Ectodermal cell (in vitro differentiated cells): ENCODE results near the gene MYLK.

Experiments used
- H3K27ac ChIP-seq: 2 replicates; pipeline ENCODE4 v1.7.0; 2013; ENCODE audit warnings: mild to moderate bottlenecking, low read depth, low read length; ENCODE audit not compliant: insufficient read depth, poor library complexity, severe bottlenecking
- H3K27me3 ChIP-seq: 2 replicates; pipeline ENCODE4 v1.7.0; 2013; ENCODE audit warnings: mild to moderate bottlenecking, low read length; ENCODE audit not compliant: insufficient read depth, control insufficient read depth, poor library complexity, severe bottlenecking
- H3K36me3 ChIP-seq: one replicate; pipeline ENCODE4 v1.7.0; 2013; ENCODE audit warnings: low read length; ENCODE audit not compliant: control insufficient read depth, insufficient read depth
- H3K4me1 ChIP-seq: one replicate; pipeline ENCODE4 v1.7.0; 2013; ENCODE audit warnings: low read length; ENCODE audit not compliant: control insufficient read depth, insufficient read depth
- H3K4me3 ChIP-seq: 2 replicates; pipeline ENCODE4 v1.7.0; 2013; ENCODE audit warnings: low read depth, low read length, control low read depth; ENCODE audit not compliant: insufficient read depth
- H3K9me3 ChIP-seq: 2 replicates; pipeline ENCODE4 v1.7.0; 2013; ENCODE audit warnings: mild to moderate bottlenecking, low read length, moderate library complexity; ENCODE audit not compliant: control insufficient read depth
- WGBS, 2 experiments: methylation state at CpG; one replicate each; pipeline ENCODE4 v1.1.7; 2013; ENCODE audit warnings: missing lambda C conversion rate in 2 of 2; 5-methylcytosine and 5-hydroxymethylcytosine counted together

MYLK gene

DNA sequence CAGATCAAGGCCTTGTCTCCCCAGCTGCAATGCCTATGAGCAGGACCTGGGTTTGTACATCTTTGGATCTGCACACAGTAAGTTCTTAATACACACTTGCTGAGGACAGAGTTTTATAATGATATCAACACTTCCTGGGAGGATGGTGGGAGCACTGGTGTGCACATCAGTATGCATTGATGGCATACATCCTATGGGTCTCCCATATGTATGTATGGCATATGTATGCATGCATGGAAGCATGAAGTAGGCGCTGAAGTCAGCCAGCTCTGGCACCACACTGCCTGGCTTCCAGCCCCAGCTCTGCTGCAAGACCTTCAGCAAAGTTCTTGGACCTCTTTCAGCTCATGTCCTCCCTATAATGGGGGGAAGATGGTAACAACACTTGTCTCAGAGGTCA, 68.2 kb downstream of the MYLK start:
- no peaks in the 10 kb centered on the region for H3K4me1 ChIP-seq
- no peak overlapping the region for H3K4me3 ChIP-seq
- no peaks in the 10 kb centered on the region for H3K9me3 ChIP-seq
- 96 to 100% methylated on average over 1 of the region's 1 CpG for WGBS, 2 experiments
- H3K27me3 ChIP-seq = no peaks in the 10 kb centered on the region
- no peak overlapping the region for H3K27ac ChIP-seq
- no peaks in the 10 kb centered on the region for H3K36me3 ChIP-seq

DNA sequence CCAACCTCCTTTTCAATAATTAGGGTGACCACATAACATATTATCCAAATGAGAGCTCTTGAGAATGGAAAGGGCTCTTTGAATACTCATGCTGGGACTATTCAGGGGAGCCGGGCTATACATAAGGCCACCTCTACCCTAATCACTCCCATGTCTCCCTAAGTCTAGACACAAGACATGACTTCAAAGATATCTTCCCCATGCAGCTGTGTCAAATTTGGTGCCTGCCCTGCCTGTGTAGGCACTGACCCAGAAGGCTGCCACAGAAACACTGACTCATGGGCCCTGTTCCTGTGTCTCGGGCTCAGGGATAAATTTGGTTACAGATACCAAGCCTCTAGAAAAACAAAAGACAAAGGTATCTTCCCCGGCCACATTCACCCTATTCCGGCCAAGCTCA, 70.3 kb downstream of the MYLK start:
- H3K9me3 ChIP-seq = no peaks in the 10 kb centered on the region
- H3K27ac ChIP-seq = no peak overlapping the region
- 91 to 93% methylated on average over 4 of the region's 4 CpGs for WGBS, 2 experiments
- H3K36me3 ChIP-seq = no peaks in the 10 kb centered on the region
- no peak overlapping the region for H3K4me3 ChIP-seq
- no peaks in the 10 kb centered on the region for H3K27me3 ChIP-seq
- H3K4me1 ChIP-seq = no peaks in the 10 kb centered on the region

DNA sequence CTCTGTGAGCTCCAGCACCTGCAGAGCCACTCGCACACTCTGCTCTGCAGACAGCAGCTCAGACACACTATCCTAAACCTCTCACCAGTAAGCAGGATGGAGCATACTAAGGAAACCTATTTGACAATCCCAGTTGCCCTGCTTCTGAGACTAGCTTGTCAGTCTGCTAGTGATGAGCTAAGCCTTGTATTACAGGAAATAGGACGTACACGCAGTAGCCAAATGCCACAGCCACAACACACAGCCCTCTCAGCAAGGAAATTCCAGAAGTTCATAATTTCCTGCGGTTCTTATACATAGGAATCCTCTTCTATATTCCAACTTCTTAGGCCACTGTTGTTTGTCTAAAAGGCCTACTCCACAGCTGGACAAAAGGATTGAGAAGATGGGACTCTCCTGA, 74.5 kb downstream of the MYLK start:
- Histone ChIP-seq H3K27ac (no peak overlapping the region), H3K9me3 (no peaks in the 10 kb centered on the region), H3K27me3 (no peaks in the 10 kb centered on the region), H3K36me3 (no peaks in the 10 kb centered on the region), H3K4me1 (no peaks in the 10 kb centered on the region), H3K4me3 (no peak overlapping the region)
- 94 to 99% methylated on average over 4 of the region's 4 CpGs for WGBS, 2 experiments

DNA sequence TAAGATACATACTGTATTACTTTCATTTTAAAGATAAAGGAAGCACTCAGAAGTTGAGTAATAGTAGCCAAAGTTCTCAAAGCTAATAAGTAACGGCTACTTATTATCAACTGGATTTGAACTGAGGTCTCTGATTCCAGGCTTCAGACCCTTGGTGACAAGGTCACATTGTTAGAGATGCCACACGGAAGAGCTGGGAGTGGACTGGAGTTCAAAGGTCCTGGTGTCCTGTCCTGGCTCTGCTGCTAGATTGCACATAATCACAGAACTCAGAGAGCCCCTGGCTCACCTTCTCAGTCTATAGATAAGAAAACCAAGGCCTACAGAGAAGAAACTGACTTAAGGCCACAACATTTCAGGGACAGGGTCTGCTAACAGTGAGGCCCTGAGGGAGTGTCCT, 75.3 kb downstream of the MYLK start:
- Histone ChIP-seq H3K9me3 (no peaks in the 10 kb centered on the region), H3K27me3 (no peaks in the 10 kb centered on the region), H3K4me1 (no peaks in the 10 kb centered on the region), H3K27ac (no peak overlapping the region), H3K36me3 (no peaks in the 10 kb centered on the region), H3K4me3 (no peak overlapping the region)
- WGBS, 2 experiments = 95 to 97% methylated on average over 2 of the region's 2 CpGs

DNA sequence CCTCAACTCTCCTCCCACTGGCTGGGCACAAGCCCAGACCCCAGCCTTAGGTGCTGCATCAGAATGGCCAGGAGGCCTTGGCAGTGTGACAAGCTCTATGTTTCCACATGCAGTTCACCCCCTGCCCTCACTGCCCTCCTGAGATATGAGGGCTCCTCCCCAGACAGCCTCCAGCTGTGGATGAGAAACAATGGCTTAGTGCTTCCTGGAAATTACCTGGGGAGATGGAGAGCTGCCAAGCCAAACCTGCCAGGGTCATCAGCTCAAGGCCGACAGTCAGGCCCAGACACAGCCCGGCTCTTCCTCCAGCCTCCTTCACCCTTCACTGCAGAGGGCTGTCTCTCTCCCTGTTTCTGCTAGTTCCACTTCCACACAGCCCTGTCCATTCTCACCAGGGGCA, 76.3 kb downstream of the MYLK start:
- WGBS, 2 experiments = 89 to 91% methylated on average over 2 of the region's 2 CpGs
- no peaks in the 10 kb centered on the region for H3K9me3 ChIP-seq
- H3K36me3 ChIP-seq = no peaks in the 10 kb centered on the region
- no peak overlapping the region for H3K4me3 ChIP-seq
- H3K27ac ChIP-seq = no peak overlapping the region
- H3K4me1 ChIP-seq = no peaks in the 10 kb centered on the region
- H3K27me3 ChIP-seq = no peaks in the 10 kb centered on the region

DNA sequence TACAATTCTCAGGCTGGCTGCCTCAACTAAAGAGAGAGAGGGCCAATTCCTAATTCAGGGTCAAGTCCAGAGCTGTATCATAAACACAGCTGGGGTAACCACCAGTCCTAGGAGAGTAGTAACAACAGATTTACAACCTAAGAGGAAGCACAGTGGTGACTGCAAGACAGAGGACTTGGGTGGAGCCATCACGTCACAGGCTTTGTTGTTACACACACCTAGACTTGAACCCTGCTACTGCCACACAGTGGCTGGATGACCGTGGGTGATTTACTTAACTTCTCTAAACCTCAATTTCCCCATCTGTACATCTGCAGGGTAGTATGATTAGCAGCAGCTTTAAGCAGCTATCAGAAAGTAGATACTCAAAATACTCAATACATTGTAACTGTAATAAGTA, 78.6 kb downstream of the MYLK start:
- H3K27ac ChIP-seq = no peak overlapping the region
- no peaks in the 10 kb centered on the region for H3K36me3 ChIP-seq
- H3K27me3 ChIP-seq = no peaks in the 10 kb centered on the region
- WGBS, 2 experiments = 95 to 96% methylated on average over 2 of the region's 2 CpGs
- no peak overlapping the region for H3K4me3 ChIP-seq
- no peaks in the 10 kb centered on the region for H3K9me3 ChIP-seq
- H3K4me1 ChIP-seq = peaks cover under 1% of the 10 kb centered on the region

DNA sequence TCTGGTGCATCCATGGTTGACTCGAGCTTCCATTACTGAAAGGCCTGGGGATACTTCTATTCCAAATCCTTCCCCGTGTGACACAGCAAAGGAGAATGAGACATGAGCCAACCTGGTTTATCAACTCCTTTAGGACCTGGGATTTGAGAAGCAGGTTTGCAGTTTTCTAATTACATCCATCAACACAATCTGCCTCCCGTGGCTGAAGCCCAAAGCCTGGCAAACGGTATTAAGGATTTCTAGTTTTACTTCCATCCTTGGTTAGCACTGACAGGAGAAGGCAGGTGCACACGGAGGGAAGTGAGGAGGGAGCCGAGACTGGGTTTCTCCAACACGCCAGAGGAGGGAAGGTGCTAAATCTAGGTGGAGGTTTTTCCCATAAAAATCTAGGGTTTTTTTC, 79.0 kb downstream of the MYLK start:
- no peak overlapping the region for H3K4me3 ChIP-seq
- H3K27me3 ChIP-seq = no peaks in the 10 kb centered on the region
- H3K27ac ChIP-seq = no peak overlapping the region
- no peaks in the 10 kb centered on the region for H3K9me3 ChIP-seq
- 91 to 95% methylated on average over 7 of the region's 7 CpGs for WGBS, 2 experiments
- no peaks in the 10 kb centered on the region for H3K36me3 ChIP-seq
- peaks cover 5% of the 10 kb centered on the region for H3K4me1 ChIP-seq

DNA sequence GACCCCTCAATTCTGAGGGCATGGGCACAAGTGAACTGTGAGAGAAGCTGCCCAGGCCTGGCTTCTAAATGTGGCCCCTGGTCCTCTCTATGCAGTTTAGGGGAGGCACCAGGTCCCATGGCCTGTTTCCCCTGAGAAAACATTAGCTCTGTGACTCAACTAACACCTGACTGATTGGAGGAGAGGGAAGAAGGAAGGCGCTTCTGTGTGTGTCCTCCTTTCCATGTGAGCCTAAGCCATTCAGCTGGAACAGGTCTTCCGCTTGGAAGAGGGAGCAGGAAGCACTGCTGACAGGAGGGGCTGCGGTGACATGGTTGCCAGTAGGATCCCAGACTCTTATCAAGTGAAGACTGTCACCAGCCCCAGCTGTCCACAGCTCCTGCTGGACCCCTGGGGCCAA, 79.5 kb downstream of the MYLK start:
- 95 to 97% methylated on average over 3 of the region's 3 CpGs for WGBS, 2 experiments
- Histone ChIP-seq H3K27ac (no peak overlapping the region), H3K27me3 (no peaks in the 10 kb centered on the region), H3K4me3 (no peak overlapping the region), H3K36me3 (no peaks in the 10 kb centered on the region), H3K4me1 (peaks cover 9% of the 10 kb centered on the region), H3K9me3 (no peaks in the 10 kb centered on the region)

DNA sequence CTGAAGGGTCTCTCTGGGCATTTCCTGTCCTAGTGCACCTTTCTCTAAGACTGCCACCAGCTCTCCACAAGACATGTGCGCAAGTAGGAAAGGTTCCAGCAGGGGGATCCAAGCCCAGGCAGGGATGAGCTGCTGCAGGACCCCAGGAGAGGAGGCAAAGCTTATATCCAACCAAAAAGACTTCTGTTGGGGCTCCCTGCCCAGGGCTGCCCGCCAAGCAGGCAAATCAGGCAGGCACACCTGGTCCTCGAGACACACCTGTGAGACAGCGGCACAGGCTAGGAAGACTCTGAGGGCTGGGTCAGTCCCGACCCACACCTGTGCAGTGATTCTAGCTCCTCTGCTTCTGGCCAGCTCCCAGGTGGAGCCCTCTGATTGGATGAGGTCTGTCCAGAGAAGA, 80.6 kb downstream of the MYLK start:
- WGBS, 2 experiments = 71 to 73% methylated on average over 5 of the region's 5 CpGs

DNA sequence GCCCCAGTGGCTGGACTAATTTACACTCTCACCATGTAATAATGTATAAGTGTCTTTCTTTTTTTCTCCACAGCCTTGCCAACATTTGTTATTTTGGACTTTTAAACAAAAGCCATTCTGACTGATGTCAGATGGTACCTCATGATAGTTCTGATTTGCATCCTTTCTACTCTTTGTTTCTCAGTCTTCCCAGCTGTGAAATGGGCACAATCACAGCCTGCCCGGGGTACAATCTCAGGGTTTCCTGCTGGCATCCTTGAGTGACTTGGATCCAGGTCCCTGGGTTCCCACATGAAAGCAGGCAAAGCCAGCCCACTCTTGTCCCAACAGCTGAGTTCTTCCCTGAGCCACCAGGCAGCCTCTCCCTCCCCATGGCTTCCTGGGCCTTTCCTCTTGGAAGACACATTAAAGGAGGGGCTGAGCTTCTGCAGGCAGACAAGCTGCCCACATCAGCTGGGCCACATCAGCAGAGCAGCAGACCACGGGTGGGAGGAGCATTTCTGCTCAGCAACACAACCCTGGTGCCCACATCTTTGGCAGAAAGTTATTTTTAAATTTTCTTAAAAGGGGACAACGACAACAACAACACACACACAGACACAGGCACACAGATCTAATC, 82.0 kb downstream of the MYLK start:
- 84 to 94% methylated on average over 3 of the region's 3 CpGs for WGBS, 2 experiments
- H3K27me3 ChIP-seq = no peaks in the 10 kb centered on the region

More for the DNA sequence above, 80.6 kb downstream of the MYLK start:
- Histone ChIP-seq H3K4me3 (no peak overlapping the region), H3K4me1 (peaks cover 16% of the 10 kb centered on the region), H3K36me3 (no peaks in the 10 kb centered on the region), H3K27ac (no peak overlapping the region), H3K9me3 (no peaks in the 10 kb centered on the region), H3K27me3 (no peaks in the 10 kb centered on the region)

DNA sequence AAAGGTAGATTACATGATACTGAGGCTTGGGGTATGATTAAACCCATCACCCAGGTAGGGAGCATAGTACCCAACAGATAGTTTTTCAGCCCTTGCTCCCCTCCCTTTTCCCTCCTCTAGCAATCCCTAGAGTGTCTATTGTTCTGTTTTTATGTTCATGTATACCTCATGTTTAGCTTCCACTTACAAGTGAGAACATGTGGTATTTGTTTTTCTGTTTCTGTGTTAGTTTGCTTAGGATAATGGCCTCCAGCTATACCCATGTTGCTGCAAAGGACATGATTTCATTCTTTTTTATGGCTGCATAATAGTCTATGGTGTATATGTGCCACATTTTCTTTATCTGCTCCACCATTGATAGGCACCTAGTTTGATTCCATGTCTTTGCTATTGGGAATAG, 82.7 kb downstream of the MYLK start:
- H3K27me3 ChIP-seq = no peaks in the 10 kb centered on the region
- no peaks in the 10 kb centered on the region for H3K36me3 ChIP-seq
- H3K27ac ChIP-seq = no peak overlapping the region
- H3K4me1 ChIP-seq = peaks cover 16% of the 10 kb centered on the region
- no peak overlapping the region for H3K4me3 ChIP-seq
- H3K9me3 ChIP-seq = no peaks in the 10 kb centered on the region

More for the DNA sequence above, 82.0 kb downstream of the MYLK start:
- no peak overlapping the region for H3K4me3 ChIP-seq
- H3K9me3 ChIP-seq = no peaks in the 10 kb centered on the region
- peaks cover 16% of the 10 kb centered on the region for H3K4me1 ChIP-seq
- H3K27ac ChIP-seq = no peak overlapping the region
- no peaks in the 10 kb centered on the region for H3K36me3 ChIP-seq
